Neural crest cell (in vitro differentiated cells): ENCODE results near the gene RACK1. TPM values are rescaled to one million over a fixed set of nuclear protein-coding genes. Genes with fewer than 3 reads are reported as not detected.

Source experiments
- DNase-seq: peaks from one replicate; pipeline ENCODE4 v3.0.0; 2021; ENCODE audit warnings: low read depth, mixed read lengths, low spot score
- H3K27ac Mint-ChIP-seq: one replicate; pipeline ENCODE4 v1.8.0; 2021; ENCODE audit warnings: mild to moderate bottlenecking, mixed read lengths; ENCODE audit not compliant: unreplicated experiment
- H3K27me3 Mint-ChIP-seq: 2 replicates; pipeline ENCODE4 v1.8.0; 2021; ENCODE audit warnings: low read depth, mild to moderate bottlenecking, mixed read lengths
- H3K36me3 Mint-ChIP-seq: 2 replicates; pipeline ENCODE4 v1.8.0; 2021; ENCODE audit warnings: low read depth, mild to moderate bottlenecking, mixed read lengths
- H3K4me1 Mint-ChIP-seq: 2 replicates; pipeline ENCODE4 v1.8.0; 2021; ENCODE audit warnings: mixed read lengths
- H3K4me3 Mint-ChIP-seq: one replicate; pipeline ENCODE4 v1.8.0; 2021; ENCODE audit warnings: mild to moderate bottlenecking, mixed read lengths
- H3K9me3 Mint-ChIP-seq: 2 replicates; pipeline ENCODE4 v1.8.0; 2021; ENCODE audit warnings: mixed read lengths
- CTCF ChIP-seq: fragments of 200-600 bp; sonication (generic); conservative IDR thresholded peaks from 2 replicates; pipeline ENCODE4 v1.5.0; 2021; ENCODE audit warnings: antibody characterized with exemption, mild to moderate bottlenecking
- total RNA-seq: library from RNA; stranded (reverse); gene quantifications from 2 replicates; pipeline ENCODE4 v1.2.1, GENCODE V29; 2021

RACK1 gene
- total RNA-seq, 1 donor from 2014 or later, result 2,359 TPM

DNA sequence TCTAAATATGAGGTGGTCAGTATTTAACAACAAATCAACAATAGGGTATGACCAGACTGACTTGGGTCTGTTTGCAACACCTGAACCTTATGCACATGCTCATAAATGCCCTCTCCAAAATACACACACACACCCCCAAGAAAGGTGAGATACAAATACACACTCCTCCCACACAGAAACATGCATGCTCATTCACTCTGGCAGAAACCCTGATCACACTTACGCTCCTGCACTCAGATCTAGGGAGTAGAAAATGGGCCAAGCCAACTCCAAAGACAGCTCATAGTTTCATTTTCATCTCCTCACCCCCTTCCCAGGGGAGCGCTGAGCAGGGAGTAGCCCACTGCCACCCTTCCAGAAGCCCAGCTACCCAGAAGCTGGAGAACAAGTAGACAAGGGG lies 50.0 kb downstream of the RACK1 start:
- H3K4me3 Mint-ChIP-seq, result peak overlapping the region; percentile 99
- DNase-seq, result no peak
- H3K4me1 Mint-ChIP-seq, result peaks cover 24% of the 10 kb centered on the region
- no peak overlapping the region for H3K27ac Mint-ChIP-seq
- H3K9me3 Mint-ChIP-seq, result peaks cover under 1% of the 10 kb centered on the region
- peaks cover 5% of the 10 kb centered on the region for H3K36me3 Mint-ChIP-seq
- H3K27me3 Mint-ChIP-seq, result peaks cover 57% of the 10 kb centered on the region
- TF ChIP-seq CTCF, result no peak

DNA sequence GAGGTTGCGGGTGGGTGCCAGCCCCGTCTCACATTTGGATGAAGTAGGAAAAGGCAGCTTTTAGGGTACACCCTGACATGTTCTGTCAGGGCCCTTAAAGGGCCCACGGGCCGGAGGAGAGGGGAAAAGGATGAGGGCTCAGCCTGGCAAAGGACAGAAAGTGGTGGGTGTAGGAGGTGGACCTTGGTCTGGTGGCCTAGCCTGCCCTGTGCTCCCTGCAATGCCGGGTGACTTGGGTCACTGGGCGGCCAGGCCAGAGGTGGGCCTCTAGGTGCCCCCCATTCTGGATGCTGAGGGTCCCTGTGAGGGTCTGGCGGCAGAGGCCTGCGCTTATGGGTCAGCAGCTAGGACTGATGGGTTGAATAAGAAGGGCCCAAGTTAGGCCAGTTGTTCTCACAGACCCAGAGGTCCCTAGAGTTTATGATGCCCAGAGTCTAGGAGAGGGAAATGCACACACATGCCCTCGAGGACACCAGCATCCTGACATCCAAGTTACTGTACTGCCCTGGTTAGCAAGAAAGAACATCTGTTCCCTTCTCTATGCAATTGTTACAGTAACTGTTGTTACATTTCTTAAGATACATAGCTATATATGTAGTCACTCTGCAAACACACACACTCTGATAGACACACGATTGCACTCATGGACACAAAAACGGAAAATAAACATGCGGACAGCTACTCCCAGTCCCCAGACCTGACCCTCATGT lies 51.2 kb downstream of the RACK1 start:
- Mint-ChIP-seq H3K36me3 (peaks cover 14% of the 10 kb centered on the region), H3K4me3 (peak overlapping the region; percentile 99), H3K9me3 (peaks cover 3% of the 10 kb centered on the region), H3K4me1 (peaks cover 36% of the 10 kb centered on the region), H3K27me3 (peaks cover 61% of the 10 kb centered on the region), H3K27ac (no peak overlapping the region)
- TF ChIP-seq CTCF, result no peak
- no peak for DNase-seq

DNA sequence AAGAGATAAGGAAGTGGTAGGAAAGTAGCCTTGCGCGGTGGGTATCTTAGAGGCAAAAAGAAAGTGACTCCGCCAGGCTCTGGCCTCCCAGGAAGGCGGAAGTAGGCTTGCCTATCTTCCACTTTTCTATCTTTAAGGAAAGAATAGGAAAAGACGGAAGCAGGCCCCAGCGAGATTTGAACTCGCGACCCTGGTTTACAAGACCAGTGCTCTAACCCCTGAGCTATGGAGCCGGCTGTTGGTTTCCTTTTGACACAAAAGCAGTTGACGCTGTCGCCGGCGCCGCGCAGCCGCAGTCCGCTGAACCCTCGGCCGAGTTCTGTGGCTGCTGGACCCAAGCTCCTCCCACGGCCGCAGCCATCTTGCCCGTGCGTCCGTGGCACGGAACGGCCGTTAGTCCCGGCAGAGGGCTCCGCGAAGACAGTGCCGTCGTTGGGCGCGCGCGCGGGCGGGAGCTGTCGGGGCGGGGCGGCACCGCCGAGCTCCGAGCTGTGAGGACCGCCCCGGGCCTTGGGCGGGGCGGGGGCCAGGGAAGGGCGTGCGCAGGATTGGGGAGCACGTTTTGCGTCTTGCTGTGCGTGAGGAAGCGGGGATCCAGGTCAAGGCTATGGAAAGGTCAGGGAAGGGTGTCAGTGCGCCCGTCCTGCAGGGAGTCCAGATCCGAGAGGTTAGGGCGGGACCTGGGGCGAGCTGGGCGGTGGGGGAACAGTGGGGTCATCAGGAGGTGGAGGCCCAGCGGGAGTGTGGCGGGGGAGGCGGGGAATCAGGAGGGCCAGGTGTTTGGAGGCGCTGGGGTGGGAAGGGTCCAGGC lies 52.0 kb downstream of the RACK1 start:
- no peak for TF ChIP-seq CTCF
- Mint-ChIP-seq H3K4me1 (peaks cover 37% of the 10 kb centered on the region), H3K36me3 (peaks cover 15% of the 10 kb centered on the region), H3K27me3 (peaks cover 62% of the 10 kb centered on the region), H3K4me3 (peak overlapping the region; percentile 99), H3K9me3 (peaks cover 3% of the 10 kb centered on the region), H3K27ac (peak overlapping the region; percentile 5)
- DNase-seq, result peak; percentile 97

- DNase-seq, result peak; percentile 46
- H3K27me3 Mint-ChIP-seq, result peaks cover 62% of the 10 kb centered on the region
- peaks cover 42% of the 10 kb centered on the region for H3K4me1 Mint-ChIP-seq
- H3K9me3 Mint-ChIP-seq, result peaks cover 3% of the 10 kb centered on the region
- H3K27ac Mint-ChIP-seq, result no peak overlapping the region
- peak; percentile 41 for TF ChIP-seq CTCF
- peak overlapping the region; percentile 99 for H3K4me3 Mint-ChIP-seq
- peaks cover 15% of the 10 kb centered on the region for H3K36me3 Mint-ChIP-seq
Observed at GRCh38 chr5:181190711-181191525, 52.8 kb downstream of the RACK1 start.

DNA sequence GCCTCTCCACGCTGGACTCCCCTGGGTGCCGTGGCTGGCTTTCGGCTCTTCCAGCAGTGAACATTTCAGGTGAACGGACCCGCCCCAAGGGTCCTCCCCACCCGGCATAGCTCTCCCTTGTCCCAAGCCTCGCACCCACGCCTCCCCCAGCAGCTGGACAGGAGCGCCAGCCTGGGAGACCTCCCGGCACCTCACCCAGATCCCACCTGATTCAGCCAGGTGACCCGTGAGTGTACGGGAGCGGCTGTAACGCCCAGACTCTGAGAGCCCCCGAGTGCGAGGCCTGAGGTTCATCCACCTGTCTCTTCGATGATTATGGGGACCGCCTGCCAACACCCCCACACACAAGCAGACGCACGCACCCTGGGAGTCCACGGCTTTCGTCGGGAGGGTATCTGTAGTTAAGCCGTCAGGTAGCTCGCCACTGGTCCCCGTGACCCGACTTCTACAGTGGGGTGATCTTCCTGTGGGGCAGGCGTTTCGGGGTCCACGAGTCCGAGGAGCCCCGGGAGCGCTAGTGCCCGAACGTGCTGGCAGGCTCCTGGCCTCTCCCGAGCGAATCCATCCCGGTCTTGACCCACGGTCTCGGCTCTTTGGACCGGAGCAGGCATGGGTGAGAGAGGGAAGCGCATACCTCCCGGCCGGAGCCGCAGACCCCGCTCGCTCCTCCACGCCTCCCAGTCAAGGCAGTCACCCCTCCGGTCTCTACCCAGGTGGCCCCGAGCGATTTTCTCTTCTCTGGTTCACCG lies 53.6 kb downstream of the RACK1 start:
- Mint-ChIP-seq H3K27ac (no peak overlapping the region), H3K4me1 (peaks cover 42% of the 10 kb centered on the region), H3K4me3 (peak overlapping the region; percentile 99), H3K36me3 (peaks cover 15% of the 10 kb centered on the region), H3K9me3 (peaks cover 3% of the 10 kb centered on the region), H3K27me3 (peaks cover 63% of the 10 kb centered on the region)
- TF ChIP-seq CTCF, result no peak
- peak; percentile 9 for DNase-seq
